Measurements from ENCODE around the gene TRIP4. TPM values are rescaled to one million over a fixed set of nuclear protein-coding genes. Genes with fewer than 3 reads are reported as not detected.
"Not testable (repeated sequence)": the region's sequence is repeated elsewhere in the genome, so short reads cannot be mapped to it uniquely, and the experiment has no call there.

The TRIP4 gene
- total and polyA plus RNA-seq, 12 donors, result 12.8 to 20.0 (median 17.3) TPM

DNA sequence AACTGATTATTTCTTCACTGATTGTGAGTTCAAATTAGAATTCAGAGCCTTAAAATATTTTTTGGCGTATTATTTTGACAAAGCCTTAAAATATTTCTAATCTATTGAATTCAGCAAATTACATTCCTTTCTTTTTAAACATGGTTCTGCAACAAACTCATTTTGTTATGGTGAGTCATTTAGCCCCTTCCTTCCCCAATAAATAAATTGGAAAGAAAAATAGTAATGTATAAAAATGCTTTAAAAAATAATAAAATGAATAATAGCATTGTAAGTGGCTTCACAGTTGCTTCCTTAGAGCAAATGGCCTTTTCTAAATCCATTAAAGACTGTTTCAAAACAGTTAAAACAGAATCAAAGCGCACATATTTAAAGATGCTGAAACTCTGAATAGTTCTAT lies 43.8 kb upstream of the TRIP4 start:
- intact Hi-C loops (cut with DNase I), result no loop called here
- Histone ChIP-seq H3K9me3 (no peaks in the 10 kb centered on the region), H3K36me3 (peaks cover 0 to 42% (median 0%) of the 10 kb centered on the region in 9 donors), H3K27me3 (no peaks in the 10 kb centered on the region), H3K4me3 (no peak overlapping the region), H3K4me1 (peaks cover 0 to 25% (median 6%) of the 10 kb centered on the region in 9 donors), H3K27ac (no peak overlapping the region)
- ATAC-seq, result no peak
- WGBS, 2 donors, result 93 to 95% methylated on average over 2 of the region's 2 CpGs
- TF ChIP-seq, protein P1, sequence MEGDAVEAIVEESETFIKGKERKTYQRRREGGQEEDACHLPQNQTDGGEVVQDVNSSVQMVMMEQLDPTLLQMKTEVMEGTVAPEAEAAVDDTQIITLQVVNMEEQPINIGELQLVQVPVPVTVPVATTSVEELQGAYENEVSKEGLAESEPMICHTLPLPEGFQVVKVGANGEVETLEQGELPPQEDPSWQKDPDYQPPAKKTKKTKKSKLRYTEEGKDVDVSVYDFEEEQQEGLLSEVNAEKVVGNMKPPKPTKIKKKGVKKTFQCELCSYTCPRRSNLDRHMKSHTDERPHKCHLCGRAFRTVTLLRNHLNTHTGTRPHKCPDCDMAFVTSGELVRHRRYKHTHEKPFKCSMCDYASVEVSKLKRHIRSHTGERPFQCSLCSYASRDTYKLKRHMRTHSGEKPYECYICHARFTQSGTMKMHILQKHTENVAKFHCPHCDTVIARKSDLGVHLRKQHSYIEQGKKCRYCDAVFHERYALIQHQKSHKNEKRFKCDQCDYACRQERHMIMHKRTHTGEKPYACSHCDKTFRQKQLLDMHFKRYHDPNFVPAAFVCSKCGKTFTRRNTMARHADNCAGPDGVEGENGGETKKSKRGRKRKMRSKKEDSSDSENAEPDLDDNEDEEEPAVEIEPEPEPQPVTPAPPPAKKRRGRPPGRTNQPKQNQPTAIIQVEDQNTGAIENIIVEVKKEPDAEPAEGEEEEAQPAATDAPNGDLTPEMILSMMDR (IDR thresholded peaks at IDR 0.05), result no peak
- no peak for DNase-seq

DNA sequence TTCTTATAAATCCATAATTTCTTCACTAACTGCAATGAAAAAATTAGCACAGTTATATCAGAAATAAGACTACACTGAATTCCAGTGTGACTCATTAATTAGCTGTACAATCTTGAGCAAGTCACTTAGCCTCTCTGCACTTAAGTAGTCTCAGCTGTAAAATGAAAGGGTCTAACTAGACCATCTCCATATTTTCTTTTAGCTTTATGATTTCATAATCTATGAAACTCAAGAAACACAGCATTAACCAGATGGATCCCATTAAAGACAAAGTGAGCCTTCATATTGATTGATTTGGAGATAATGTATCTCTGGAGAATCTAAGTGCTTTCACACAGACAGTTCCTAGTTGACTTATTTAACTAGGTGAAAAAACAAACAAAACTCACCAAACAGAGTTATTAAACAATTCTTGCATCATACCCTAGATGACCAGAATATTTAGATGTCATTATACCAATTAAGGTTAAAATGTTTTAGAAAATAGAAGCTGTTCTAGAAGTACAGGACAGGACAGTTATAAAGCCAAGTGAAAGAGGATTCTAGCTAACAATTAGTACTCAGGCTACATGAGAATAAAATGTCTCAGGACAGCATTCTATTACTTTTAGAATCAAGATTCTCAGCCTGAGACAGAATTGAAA lies 42.9 kb upstream of the TRIP4 start:
- no peak for ATAC-seq
- no peak overlapping the region for H3K4me3 ChIP-seq
- no peaks in the 10 kb centered on the region for H3K27me3 ChIP-seq
- peaks cover 0 to 25% (median 10%) of the 10 kb centered on the region in 9 donors for H3K4me1 ChIP-seq
- H3K9me3 ChIP-seq, result no peaks in the 10 kb centered on the region
- intact Hi-C loops (cut with DNase I), result no loop called here
- peaks cover 0 to 42% (median 0%) of the 10 kb centered on the region in 9 donors for H3K36me3 ChIP-seq
- TF ChIP-seq, protein P1 (IDR thresholded peaks at IDR 0.05), result no peak
- H3K27ac ChIP-seq, result no peak overlapping the region
- DNase-seq, result no peak

DNA sequence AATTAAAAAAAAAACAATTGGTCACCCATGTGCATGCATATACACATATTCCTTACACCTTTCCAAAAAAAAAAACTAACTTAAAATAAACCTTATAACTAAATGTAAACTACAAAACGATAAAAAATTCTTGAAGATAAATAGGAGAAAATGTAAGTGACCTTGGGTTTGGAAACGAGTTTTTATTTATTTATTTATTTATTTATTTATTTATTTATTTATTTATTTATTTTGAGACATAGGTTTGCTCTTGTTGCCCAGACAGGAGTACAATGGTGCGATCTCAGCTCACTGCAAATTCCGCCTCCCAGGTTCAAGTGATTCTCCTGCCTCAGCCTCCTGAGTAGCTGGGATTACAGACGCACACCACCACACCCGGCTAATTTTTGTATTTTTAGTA lies 41.4 kb upstream of the TRIP4 start:
- H3K9me3 ChIP-seq; H3K27me3 ChIP-seq; H3K4me3 ChIP-seq; H3K27ac ChIP-seq; intact Hi-C loops (cut with DNase I); DNase-seq; ATAC-seq: not testable (repeated sequence)
- Histone ChIP-seq H3K4me1 (peaks cover 0 to 32% (median 10%) of the 10 kb centered on the region in 9 donors), H3K36me3 (peaks cover 0 to 38% (median 0%) of the 10 kb centered on the region in 9 donors)
- 96 to 99% methylated on average over 6 of the region's 6 CpGs for WGBS, 2 donors

DNA sequence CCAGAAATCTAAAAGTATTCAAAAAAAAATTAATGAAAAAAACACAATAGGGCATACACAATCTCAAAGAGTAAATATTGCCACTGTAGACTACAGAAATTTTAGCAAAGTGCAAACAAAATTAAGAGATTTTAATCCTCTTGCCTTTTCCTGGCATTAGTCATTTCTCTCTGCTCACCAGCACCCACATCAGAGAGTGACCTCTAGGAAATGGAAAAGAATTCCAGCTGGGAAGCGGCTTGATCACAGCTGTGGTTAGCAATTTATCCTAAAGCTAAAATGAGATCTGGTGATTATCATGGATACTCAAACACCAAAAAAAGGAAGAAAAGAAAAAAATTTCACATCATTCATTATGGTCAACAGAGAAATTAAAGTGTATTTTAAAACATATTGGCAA lies 39.2 kb upstream of the TRIP4 start:
- intact Hi-C loops (cut with DNase I), result no loop called here

More for the DNA sequence above, 39.2 kb upstream of the TRIP4 start:
- Histone ChIP-seq H3K27me3 (no peaks in the 10 kb centered on the region), H3K4me3 (no peak overlapping the region), H3K4me1 (peaks cover 0 to 34% (median 10%) of the 10 kb centered on the region in 9 donors), H3K9me3 (no peaks in the 10 kb centered on the region), H3K36me3 (peaks cover 0 to 30% (median 0%) of the 10 kb centered on the region in 9 donors), H3K27ac (no peak overlapping the region)
- TF ChIP-seq, protein P1 (IDR thresholded peaks at IDR 0.05), result no peak
- DNase-seq (no peak), ATAC-seq (no peak)
- WGBS, 2 donors, result 96 to 100% methylated on average over 1 of the region's 1 CpG

Measured in heart right ventricle (tissue), 16 donors.